ENCODE results near the gene MYOCOS. TPM values are rescaled to one million over a fixed set of nuclear protein-coding genes. Genes with fewer than 3 reads are reported as not detected.

Gene MYOCOS
- total RNA-seq, 1 experiment from 2014 or later = not detected

- Histone ChIP-seq H3K4me3 (no peak overlapping the region), H3K27me3 (no peaks in the 10 kb centered on the region; the same call in 1 of the 2 replicates), H3K27ac (no peak overlapping the region), H3K36me3 (no peaks in the 10 kb centered on the region), H3K4me1 (no peaks in the 10 kb centered on the region), H3K9me3 (replicated peaks) (no peaks in the 10 kb centered on the region)
- no peak for DNase-seq
These were observed 41.2 kb downstream of the MYOCOS start for GRCh38 chr1:171663036-171663853.

GRCh38 chr1:171663854-171664575 is 42.0 kb downstream of the MYOCOS start:
- no peak for DNase-seq
- H3K27me3 ChIP-seq = no peaks in the 10 kb centered on the region; the same call in 1 of the 2 replicates
- H3K36me3 ChIP-seq = no peaks in the 10 kb centered on the region
- no peak overlapping the region for H3K27ac ChIP-seq
- H3K9me3 ChIP-seq (replicated peaks) = no peaks in the 10 kb centered on the region
- H3K4me1 ChIP-seq = no peaks in the 10 kb centered on the region
- H3K4me3 ChIP-seq = no peak overlapping the region

- no peaks in the 10 kb centered on the region; the same call in 1 of the 2 replicates for H3K27me3 ChIP-seq
- no peak overlapping the region for H3K27ac ChIP-seq
- no peaks in the 10 kb centered on the region for H3K4me1 ChIP-seq
- DNase-seq = no peak
- no peak overlapping the region for H3K4me3 ChIP-seq
- no peaks in the 10 kb centered on the region for H3K36me3 ChIP-seq
- H3K9me3 ChIP-seq (replicated peaks) = no peaks in the 10 kb centered on the region
These were observed 42.9 kb downstream of the MYOCOS start for GRCh38 chr1:171664976-171665375.

GRCh38 chr1:171666114-171666769 is 44.2 kb downstream of the MYOCOS start:
- Histone ChIP-seq H3K9me3 (replicated peaks) (no peaks in the 10 kb centered on the region), H3K27ac (no peak overlapping the region), H3K4me3 (no peak overlapping the region), H3K36me3 (no peaks in the 10 kb centered on the region), H3K27me3 (no peaks in the 10 kb centered on the region; the same call in 1 of the 2 replicates), H3K4me1 (no peaks in the 10 kb centered on the region)
- DNase-seq = no peak

- Histone ChIP-seq H3K9me3 (replicated peaks) (no peaks in the 10 kb centered on the region), H3K36me3 (no peaks in the 10 kb centered on the region), H3K27ac (no peak overlapping the region), H3K27me3 (no peaks in the 10 kb centered on the region; the same call in 1 of the 2 replicates), H3K4me1 (no peaks in the 10 kb centered on the region), H3K4me3 (no peak overlapping the region)
- DNase-seq = no peak
These were observed 46.3 kb downstream of the MYOCOS start for GRCh38 chr1:171668372-171668771.

- H3K27ac ChIP-seq = no peak overlapping the region
- DNase-seq = no peak
- no peak overlapping the region for H3K4me3 ChIP-seq
- no peaks in the 10 kb centered on the region for H3K27me3 ChIP-seq
- H3K9me3 ChIP-seq (replicated peaks) = no peaks in the 10 kb centered on the region
- no peaks in the 10 kb centered on the region for H3K4me1 ChIP-seq
- no peaks in the 10 kb centered on the region for H3K36me3 ChIP-seq
These were observed 48.7 kb downstream of the MYOCOS start for GRCh38 chr1:171670739-171671138.

GRCh38 chr1:171674431-171675405 is 52.7 kb downstream of the MYOCOS start:
- Histone ChIP-seq H3K27ac (no peak overlapping the region), H3K9me3 (replicated peaks) (no peaks in the 10 kb centered on the region), H3K4me3 (no peak overlapping the region), H3K36me3 (no peaks in the 10 kb centered on the region), H3K27me3 (no peaks in the 10 kb centered on the region), H3K4me1 (no peaks in the 10 kb centered on the region)
- no peak for DNase-seq

Other genes starting within 250 kb of the MYOCOS start
- gene PRRC2C, start 136.7 kb upstream of the MYOCOS start, total RNA-seq (2014; rRNA removed; shearing (Covaris generic)) = 90.8 and 94.1 TPM in 2 replicates
- not detected in 2 replicates for gene MYOC, start 30.4 kb downstream of the MYOCOS start, total RNA-seq (2014; rRNA removed; shearing (Covaris generic))
- 5.3 and 9.3 TPM in 2 replicates for gene VAMP4, start 119.8 kb downstream of the MYOCOS start, total RNA-seq (2014; rRNA removed; shearing (Covaris generic))
- gene METTL13, start 159.4 kb downstream of the MYOCOS start, total RNA-seq (2014; rRNA removed; shearing (Covaris generic)) = 29.0 and 29.2 TPM in 2 replicates
- 12.1 and 13.7 TPM in 2 replicates for gene DNM3, start 219.3 kb downstream of the MYOCOS start, total RNA-seq (2014; rRNA removed; shearing (Covaris generic))